HL-60/S4 treated with phorbol 12-myristate 13-acetate at 8.2 ng/mL for 4 days and 3 days (cell line): ENCODE results near the gene CNOT11.
"Not testable (repeated sequence)": the region's sequence is repeated elsewhere in the genome, so short reads cannot be mapped to it uniquely, and the experiment has no call there.

ENCODE experiments used
- in situ Hi-C: fragments of 300-500 bp; cut with MboI; formaldehyde crosslinking; loops from 2 replicates; pipeline ENCODE4 v1.15.0; 2022; ENCODE audit warnings: low sequenced_read_pairs

Gene CNOT11

GRCh38 chr2:101244899-101245298 is 7.8 kb upstream of the CNOT11 start:
- in situ Hi-C loops, result not testable (repeated sequence)

- in situ Hi-C loops, result not testable (repeated sequence)
Measured at GRCh38 chr2:101245468-101245867, 7.2 kb upstream of the CNOT11 start.

DNA sequence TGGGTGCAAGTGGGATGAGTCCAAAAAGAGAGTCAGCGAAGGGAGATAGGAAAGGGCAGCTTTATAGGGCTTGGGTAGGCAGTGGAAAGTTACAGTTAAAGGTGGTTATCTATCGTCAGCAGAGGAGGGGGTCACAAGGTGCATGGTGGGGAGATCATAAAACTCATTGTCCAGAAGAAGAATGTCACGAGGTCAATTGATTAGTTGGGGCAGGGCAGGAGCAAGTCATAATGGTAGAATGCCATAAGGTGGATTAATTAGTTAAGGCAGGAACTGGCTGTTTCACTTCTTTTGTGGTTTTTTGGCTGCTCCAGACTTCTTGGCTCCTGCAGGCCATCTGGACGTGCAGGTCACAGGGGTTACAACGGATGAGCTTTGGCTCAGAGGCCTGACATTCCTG is 3.9 kb upstream of the CNOT11 start:
- in situ Hi-C loops, result not testable (repeated sequence)

DNA sequence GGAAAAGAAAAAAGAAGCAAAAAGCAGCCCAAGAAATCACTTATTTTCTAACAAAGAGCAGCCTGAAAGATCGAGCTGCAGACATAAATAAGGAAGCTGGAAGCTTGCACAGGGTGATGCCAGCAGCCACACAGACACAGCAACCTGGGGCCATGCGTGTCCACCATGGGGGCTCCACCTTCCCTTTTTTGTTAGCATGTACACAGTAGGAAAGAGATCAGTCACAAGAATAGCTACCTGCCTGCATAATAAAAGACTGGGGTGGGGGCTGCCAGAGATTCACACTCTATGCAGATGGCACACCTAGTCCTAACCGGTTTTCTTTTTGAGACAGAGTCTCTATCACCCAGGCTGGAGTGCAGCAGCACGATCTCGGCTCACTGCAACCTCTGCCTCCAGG is 2.9 kb upstream of the CNOT11 start:
- in situ Hi-C loops, result no loop called here

GRCh38 chr2:101251246-101251781 is 1.4 kb upstream of the CNOT11 start:
- in situ Hi-C loops, result not testable (repeated sequence)

DNA sequence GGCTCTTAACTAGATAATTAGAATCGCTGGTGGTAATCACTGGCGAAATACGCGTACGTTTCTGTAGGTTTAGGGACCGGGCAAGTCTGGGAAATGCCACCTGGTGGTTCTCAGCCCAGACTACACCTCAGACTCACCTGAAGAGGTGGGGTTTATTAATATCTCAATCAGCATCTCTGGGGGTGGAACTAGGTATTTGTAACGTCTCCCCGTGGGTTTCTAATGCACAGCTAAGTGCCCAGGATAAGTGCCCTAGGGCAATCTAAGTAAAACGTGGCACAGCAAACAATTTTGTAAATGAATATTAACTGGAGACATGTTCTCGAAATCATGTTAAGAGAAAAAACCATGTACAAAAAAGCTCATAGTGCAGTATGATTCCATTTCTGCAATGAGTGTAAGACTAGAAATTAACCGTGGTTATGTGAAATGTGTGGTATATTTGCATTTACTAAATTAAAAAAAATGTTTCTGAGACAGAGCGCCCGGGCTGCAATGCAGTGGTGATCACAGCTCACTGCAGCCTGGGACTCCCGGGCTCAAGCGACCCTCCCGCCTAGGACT is 760 bp upstream of the CNOT11 start:
- in situ Hi-C loops, result no loop called here

- in situ Hi-C loops, result no loop called here
Measured at GRCh38 chr2:101253013-101253702, 472 bp downstream of the CNOT11 start.

- in situ Hi-C loops, result no loop called here
Measured at GRCh38 chr2:101253703-101254450, 1.2 kb downstream of the CNOT11 start.

- in situ Hi-C loops, result no loop called here
Measured at GRCh38 chr2:101255501-101255900, 2.8 kb downstream of the CNOT11 start.

DNA sequence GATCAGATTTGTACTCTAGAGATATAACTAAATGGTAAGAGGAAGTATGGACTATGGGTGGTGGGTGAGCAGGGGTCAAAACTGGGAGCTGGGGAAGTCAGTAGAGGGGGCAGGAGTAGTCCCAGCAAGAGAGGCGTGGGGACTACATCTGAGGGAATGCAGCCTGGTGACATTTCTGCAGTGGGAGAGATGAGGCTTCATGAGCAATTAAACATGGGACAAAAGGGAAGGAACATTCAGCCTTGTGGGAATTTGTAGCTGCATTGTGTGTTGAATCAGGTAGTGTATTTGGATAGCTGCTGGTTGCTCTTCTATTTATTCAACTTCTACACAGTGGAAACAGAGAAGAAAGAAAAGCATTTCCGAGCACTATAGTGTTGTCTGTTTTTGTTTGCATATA is 3.6 kb downstream of the CNOT11 start:
- in situ Hi-C loops, result no loop called here

DNA sequence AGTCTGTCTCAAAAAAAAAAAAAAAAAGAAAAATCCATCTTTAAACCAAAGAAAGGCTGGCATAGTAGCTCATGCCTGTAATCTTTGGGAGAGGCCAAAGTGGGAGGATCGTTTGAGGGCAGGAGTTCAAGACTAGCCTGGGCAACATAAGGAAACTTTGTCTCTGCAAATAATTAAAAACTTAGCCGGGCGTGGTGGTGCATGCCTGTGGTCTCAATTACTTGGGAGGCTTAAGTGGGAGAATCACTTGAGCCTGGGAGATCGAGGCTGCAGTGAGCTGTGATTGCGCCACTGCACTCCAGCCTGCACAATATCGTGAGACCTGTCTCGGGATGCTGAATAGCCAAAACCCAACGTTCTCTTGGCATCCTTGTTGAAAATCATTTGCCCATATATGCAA is 6.1 kb downstream of the CNOT11 start:
- in situ Hi-C loops, result no loop called here

DNA sequence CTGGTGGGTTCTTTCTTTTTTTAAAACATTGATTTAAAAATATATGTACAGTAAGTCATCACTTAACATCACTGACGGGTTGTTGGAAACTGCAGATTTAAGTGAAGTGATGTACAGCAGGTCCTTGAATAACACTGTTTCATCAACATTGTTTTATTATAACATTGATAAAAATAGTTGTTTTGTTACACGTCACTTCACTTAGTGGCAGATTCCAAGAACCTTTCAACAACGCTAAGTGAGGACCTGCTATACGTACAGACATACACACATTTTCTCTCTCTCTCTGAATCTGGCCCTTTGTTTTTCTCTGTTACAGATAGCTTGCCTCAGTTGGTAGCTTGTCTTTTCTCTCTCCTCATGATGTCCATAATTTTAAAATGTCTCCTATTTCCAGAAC is 9.5 kb downstream of the CNOT11 start:
- in situ Hi-C loops, result no loop called here

GRCh38 chr2:101263377-101263800 is 10.7 kb downstream of the CNOT11 start:
- in situ Hi-C loops, result no loop called here

GRCh38 chr2:101264360-101264939 is 11.8 kb downstream of the CNOT11 start:
- in situ Hi-C loops, result no loop called here

DNA sequence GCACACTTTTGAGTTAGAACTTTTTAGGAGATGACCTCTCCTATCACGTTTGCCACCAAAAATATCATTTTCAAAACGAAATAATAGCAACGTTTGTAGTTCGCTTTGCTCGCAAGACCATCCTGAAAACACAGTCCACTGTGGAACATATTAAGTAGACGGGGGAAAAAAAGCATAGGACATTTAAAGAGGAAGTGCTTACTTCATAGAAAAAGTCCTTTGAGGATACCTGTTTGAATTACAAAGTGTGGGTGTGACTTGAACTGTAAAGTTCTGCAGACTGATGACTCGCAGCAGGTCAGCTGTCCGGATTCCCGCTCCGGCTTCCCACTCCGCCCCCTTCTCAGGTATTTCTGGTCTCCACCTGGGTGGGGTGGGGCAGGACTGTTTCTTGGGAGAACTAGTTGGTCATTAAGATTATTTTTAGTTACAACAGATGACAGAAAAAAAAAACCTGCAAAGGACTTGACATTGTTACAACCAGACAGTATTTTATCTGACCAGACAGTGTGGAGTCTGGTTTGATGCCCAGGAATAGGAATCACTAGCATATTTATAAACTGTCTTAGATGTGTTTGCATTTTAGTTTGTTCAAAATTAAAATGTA is 13.3 kb downstream of the CNOT11 start:
- in situ Hi-C loops, result no loop called here

DNA sequence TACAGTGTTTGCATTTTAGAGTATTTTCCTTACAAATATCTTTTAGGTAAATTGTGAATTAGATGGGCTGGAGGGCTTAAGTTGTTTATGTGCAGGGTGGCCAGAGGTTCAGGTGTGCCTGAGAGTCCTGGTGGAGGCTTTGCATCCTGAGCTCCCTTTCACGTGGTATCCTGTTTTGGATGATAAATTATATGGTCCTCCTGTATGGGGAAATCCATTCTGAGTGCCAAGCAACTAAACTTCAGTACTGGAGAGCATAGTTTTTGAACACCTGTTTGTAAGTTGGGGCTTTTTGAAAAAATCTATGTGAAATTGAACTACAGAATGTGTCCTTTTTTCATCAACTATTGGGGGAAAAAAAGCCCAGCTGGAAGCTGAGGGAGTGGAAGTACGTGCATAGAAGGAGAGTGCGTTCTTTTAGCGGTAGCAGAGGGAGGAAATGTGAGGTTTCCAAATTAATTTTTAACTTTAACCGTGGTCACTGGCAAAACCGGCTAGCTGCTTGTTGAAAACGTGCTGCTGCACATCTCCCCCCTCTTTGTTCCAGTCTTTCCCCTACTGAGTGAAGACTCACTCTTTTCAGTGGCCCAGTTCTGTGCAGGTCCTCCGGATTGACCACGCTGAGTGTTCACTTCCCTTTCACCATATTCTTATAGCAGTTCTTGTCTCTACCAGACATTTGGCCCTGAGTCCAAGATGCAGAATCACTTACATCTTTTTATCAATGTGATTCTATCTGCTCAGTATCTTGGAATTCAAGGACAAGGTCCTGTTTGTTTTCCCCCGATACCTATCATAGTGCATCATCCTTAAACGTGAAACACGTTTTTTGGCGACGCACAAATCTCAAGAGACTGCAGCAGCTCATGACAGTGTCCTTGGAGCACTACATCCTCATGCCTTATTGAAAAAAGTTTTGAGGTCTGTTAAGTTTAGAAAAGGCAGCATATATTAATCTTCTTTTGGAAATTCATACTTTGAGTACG is 15.3 kb downstream of the CNOT11 start:
- in situ Hi-C loops, result no loop called here

DNA sequence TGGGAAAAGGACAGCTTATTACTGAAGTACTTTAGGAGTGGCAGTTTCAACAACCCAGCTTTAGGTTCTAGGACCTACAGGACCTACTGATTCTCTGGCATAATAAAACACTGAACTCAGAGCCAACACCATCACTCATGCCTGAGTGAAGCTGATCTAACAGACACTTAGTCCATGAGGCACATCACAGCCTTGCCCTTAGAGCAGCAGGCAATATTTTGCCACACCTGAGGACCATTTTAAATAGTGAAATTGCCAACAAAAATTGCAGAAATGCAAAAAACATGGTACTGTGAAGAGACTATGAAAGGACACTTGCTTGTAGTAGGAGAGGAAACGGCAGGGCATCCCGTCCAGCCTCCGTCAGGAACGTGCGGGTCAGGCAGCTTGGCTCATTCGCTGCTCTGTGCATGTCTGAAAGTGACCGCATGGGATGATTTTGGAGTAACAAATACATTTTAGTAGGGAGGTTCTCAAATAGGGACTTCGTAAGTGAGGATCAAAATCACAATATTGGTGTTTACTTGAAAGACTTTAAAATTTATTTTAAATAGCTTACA is 18.1 kb downstream of the CNOT11 start:
- in situ Hi-C loops, result no loop called here

- in situ Hi-C loops, result no loop called here
Measured at GRCh38 chr2:101272045-101272784, 19.5 kb downstream of the CNOT11 start.

DNA sequence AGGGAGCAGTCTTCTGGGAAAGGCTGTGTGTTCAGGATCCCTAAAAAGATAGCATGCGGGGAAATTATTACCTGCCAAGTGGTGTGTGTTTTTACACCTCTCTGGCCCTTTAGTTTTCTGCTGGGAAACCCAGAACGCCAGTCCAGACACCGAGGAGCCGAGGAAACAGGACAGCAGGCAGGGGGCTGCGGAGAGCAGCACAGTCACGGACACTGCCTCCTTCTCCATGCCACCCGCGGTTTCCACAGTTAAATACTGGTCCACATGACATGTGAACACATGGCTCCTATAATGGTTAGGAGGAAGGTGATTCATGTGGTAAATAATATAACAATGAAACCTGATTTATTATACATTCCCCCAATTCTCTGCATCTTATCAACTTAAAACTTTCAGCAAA is 20.4 kb downstream of the CNOT11 start:
- in situ Hi-C loops, result no loop called here
